ENCODE results near the gene CDC123. TPM values are rescaled to one million over a fixed set of nuclear protein-coding genes. Genes with fewer than 3 reads are reported as not detected.

CDC123 gene
- total and polyA plus RNA-seq, 2 donors from 2014 or later, result 47.7 to 50.2 TPM

GRCh38 chr10:12252882-12253546, 57.0 kb downstream of the CDC123 start:
- intact Hi-C loops (cut with DNase I), result no loop called here
- no peaks in the 10 kb centered on the region for H3K4me1 ChIP-seq (ENCODE audit: control insufficient read depth in 2 of 3, insufficient read depth in 2 of 3, low read depth in 1 of 3, low read length in 3 of 3)
- peaks cover 0 to 2% (median 0%) of the 10 kb centered on the region in 3 donors for H3K36me3 ChIP-seq (ENCODE audit: control insufficient read depth in 2 of 3, insufficient read depth in 3 of 3, low read length in 3 of 3)
- H3K27me3 ChIP-seq (ENCODE audit: control insufficient read depth, insufficient read depth, low read length), result no peaks in the 10 kb centered on the region
- no peak overlapping the region for H3K4me3 ChIP-seq (ENCODE audit: low read length in 3 of 3)
- no peak for TF ChIP-seq CTCF (IDR thresholded peaks at IDR 0.05; ENCODE audit: borderline replicate concordance, extremely low read depth, insufficient read depth)
- no peak for FAIRE-seq
- H3K9ac ChIP-seq (ENCODE audit: low read length in 3 of 3), result no peak overlapping the region
- no peak for DNase-seq
- no peaks in the 10 kb centered on the region for H3K9me3 ChIP-seq (ENCODE audit: control insufficient read depth in 2 of 3, insufficient read depth in 1 of 3, low read length in 3 of 3)
- no peak overlapping the region for H3K27ac ChIP-seq (ENCODE audit: low read depth in 2 of 2, low read length in 2 of 2)

GRCh38 chr10:12255048-12255447, 59.1 kb downstream of the CDC123 start:
- Histone ChIP-seq H3K27ac (ENCODE audit: low read depth in 2 of 2, low read length in 2 of 2) (no peak overlapping the region), H3K4me3 (ENCODE audit: low read length in 3 of 3) (no peak overlapping the region), H3K27me3 (ENCODE audit: control insufficient read depth, insufficient read depth, low read length) (no peaks in the 10 kb centered on the region), H3K9ac (ENCODE audit: low read length in 3 of 3) (no peak overlapping the region), H3K9me3 (ENCODE audit: control insufficient read depth in 2 of 3, insufficient read depth in 1 of 3, low read length in 3 of 3) (no peaks in the 10 kb centered on the region), H3K4me1 (ENCODE audit: control insufficient read depth in 2 of 3, insufficient read depth in 2 of 3, low read depth in 1 of 3, low read length in 3 of 3) (no peaks in the 10 kb centered on the region), H3K36me3 (ENCODE audit: control insufficient read depth in 2 of 3, insufficient read depth in 3 of 3, low read length in 3 of 3) (peaks cover 0 to 2% (median 0%) of the 10 kb centered on the region in 3 donors)
- no peak for TF ChIP-seq CTCF (IDR thresholded peaks at IDR 0.05; ENCODE audit: borderline replicate concordance, extremely low read depth, insufficient read depth)
- intact Hi-C loops (cut with DNase I), result no loop called here
- FAIRE-seq, result no peak
- no peak for DNase-seq

- H3K36me3 ChIP-seq (ENCODE audit: control insufficient read depth in 2 of 3, insufficient read depth in 3 of 3, low read length in 3 of 3), result no peaks in the 10 kb centered on the region
- no peak overlapping the region for H3K4me3 ChIP-seq (ENCODE audit: low read length in 3 of 3)
- FAIRE-seq (no peak), DNase-seq (no peak)
- H3K27ac ChIP-seq (ENCODE audit: low read depth in 2 of 2, low read length in 2 of 2), result no peak overlapping the region
- H3K27me3 ChIP-seq (ENCODE audit: control insufficient read depth, insufficient read depth, low read length), result no peaks in the 10 kb centered on the region
- H3K9me3 ChIP-seq (ENCODE audit: control insufficient read depth in 2 of 3, insufficient read depth in 1 of 3, low read length in 3 of 3), result no peaks in the 10 kb centered on the region
- no peak overlapping the region for H3K9ac ChIP-seq (ENCODE audit: low read length in 3 of 3)
- intact Hi-C loops (cut with DNase I), result no loop called here
- H3K4me1 ChIP-seq (ENCODE audit: control insufficient read depth in 2 of 3, insufficient read depth in 2 of 3, low read depth in 1 of 3, low read length in 3 of 3), result no peaks in the 10 kb centered on the region
- no peak for TF ChIP-seq CTCF (IDR thresholded peaks at IDR 0.05; ENCODE audit: borderline replicate concordance, extremely low read depth, insufficient read depth)
Measured at GRCh38 chr10:12259988-12260387, 64.0 kb downstream of the CDC123 start.
